Upper lobe of right lung (tissue), 1 donor: ENCODE measurements around the gene CAMTA1. TPM values are rescaled to one million over a fixed set of nuclear protein-coding genes. Genes with fewer than 3 reads are reported as not detected.

Experiments
- ATAC-seq: fragments of 200-7000 bp; cut with Tn5 transposase; one replicate; pipeline ENCODE4 v1.9.1; 2020; ENCODE audit warnings: mild to moderate bottlenecking, moderate library complexity
- DNase-seq: peaks from one replicate; pipeline ENCODE4 v3.0.0-alpha.2; 2020
- H3K27ac ChIP-seq: fragments of 200-600 bp; one replicate; pipeline ENCODE4 v1.8.0; 2022
- H3K27me3 ChIP-seq: fragments of 200-600 bp; one replicate; pipeline ENCODE4 v1.8.0; 2022; ENCODE audit warnings: mild to moderate bottlenecking
- H3K36me3 ChIP-seq: fragments of 200-600 bp; one replicate; pipeline ENCODE4 v1.8.0; 2022
- H3K4me1 ChIP-seq: fragments of 200-600 bp; one replicate; pipeline ENCODE4 v1.8.0; 2022
- H3K4me3 ChIP-seq: fragments of 200-600 bp; one replicate; pipeline ENCODE4 v1.8.0; 2022; ENCODE audit warnings: mild to moderate bottlenecking
- H3K9me3 ChIP-seq: fragments of 200-600 bp; one replicate; pipeline ENCODE4 v1.8.0; 2022
- intact Hi-C: fragments of 100-400 bp; cut with DNase I; formaldehyde crosslinking; loops from one replicate; pipeline ENCODE4 v1.11.0; 2022
- total RNA-seq: library from RNA; stranded (reverse); fragmentation: NEBNext Ultra II Directional; extraction: Animal tissue kit (Norgen Biotek cat#: 25700); gene quantifications from one replicate; pipeline ENCODE4 v1.2.1, GENCODE V29; 2021
- TF ChIP-seq, protein P1 (sequence below): fragments of 200-600 bp; IDR thresholded peaks from one replicate; pipeline ENCODE4 v1.8.0; 2022; ENCODE audit warnings: antibody characterized with exemption
- donor health status: DM: no; HTN: yes; CAD: no; lungs with severe emphysema.

The CAMTA1 gene
- total RNA-seq, 1 donor from 2014 or later: 63.4 TPM

- intact Hi-C loops: no loop called here
- DNase-seq (no peak), ATAC-seq (no peak)
- no peak overlapping the region for H3K27ac ChIP-seq
- no peaks in the 10 kb centered on the region for H3K27me3 ChIP-seq
- TF ChIP-seq, protein P1, sequence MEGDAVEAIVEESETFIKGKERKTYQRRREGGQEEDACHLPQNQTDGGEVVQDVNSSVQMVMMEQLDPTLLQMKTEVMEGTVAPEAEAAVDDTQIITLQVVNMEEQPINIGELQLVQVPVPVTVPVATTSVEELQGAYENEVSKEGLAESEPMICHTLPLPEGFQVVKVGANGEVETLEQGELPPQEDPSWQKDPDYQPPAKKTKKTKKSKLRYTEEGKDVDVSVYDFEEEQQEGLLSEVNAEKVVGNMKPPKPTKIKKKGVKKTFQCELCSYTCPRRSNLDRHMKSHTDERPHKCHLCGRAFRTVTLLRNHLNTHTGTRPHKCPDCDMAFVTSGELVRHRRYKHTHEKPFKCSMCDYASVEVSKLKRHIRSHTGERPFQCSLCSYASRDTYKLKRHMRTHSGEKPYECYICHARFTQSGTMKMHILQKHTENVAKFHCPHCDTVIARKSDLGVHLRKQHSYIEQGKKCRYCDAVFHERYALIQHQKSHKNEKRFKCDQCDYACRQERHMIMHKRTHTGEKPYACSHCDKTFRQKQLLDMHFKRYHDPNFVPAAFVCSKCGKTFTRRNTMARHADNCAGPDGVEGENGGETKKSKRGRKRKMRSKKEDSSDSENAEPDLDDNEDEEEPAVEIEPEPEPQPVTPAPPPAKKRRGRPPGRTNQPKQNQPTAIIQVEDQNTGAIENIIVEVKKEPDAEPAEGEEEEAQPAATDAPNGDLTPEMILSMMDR: no peak
- H3K36me3 ChIP-seq: no peaks in the 10 kb centered on the region
- no peaks in the 10 kb centered on the region for H3K4me1 ChIP-seq
- H3K4me3 ChIP-seq: no peak overlapping the region
- no peaks in the 10 kb centered on the region for H3K9me3 ChIP-seq
Measured at GRCh38 chr1:7582460-7582972, 797.3 kb downstream of the CAMTA1 start.

GRCh38 chr1:7583291-7584096, 798.2 kb downstream of the CAMTA1 start:
- TF ChIP-seq, protein P1: no peak
- intact Hi-C loops: no loop called here
- Histone ChIP-seq H3K27ac (no peak overlapping the region), H3K9me3 (no peaks in the 10 kb centered on the region), H3K4me1 (no peaks in the 10 kb centered on the region), H3K4me3 (no peak overlapping the region), H3K36me3 (no peaks in the 10 kb centered on the region), H3K27me3 (no peaks in the 10 kb centered on the region)
- DNase-seq: no peak
- no peak for ATAC-seq

- Histone ChIP-seq H3K4me1 (no peaks in the 10 kb centered on the region), H3K4me3 (no peak overlapping the region)
Measured at GRCh38 chr1:7584157-7584556, 798.9 kb downstream of the CAMTA1 start.

DNA sequence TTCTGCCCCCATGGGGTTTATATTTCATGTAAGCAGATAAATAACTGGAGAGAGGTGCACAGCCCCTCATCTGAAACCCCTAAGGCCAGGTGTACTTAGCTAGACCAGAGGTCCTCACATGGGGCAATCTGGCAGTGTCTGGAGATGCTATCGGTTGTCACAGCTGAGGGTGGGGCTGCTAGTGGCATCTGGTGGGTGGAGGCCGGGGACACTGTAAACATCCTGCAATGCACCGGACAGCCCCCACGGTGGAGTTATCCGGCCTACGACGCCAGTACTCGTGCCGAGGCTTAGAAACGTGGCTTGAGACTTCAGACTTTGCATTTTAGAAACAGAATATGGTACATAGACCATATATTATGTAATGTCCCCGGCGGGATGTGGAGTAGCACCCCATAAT, 799.4 kb downstream of the CAMTA1 start:
- Histone ChIP-seq H3K27ac (no peak overlapping the region), H3K36me3 (no peaks in the 10 kb centered on the region), H3K4me3 (no peak overlapping the region), H3K27me3 (no peaks in the 10 kb centered on the region), H3K9me3 (no peaks in the 10 kb centered on the region), H3K4me1 (no peaks in the 10 kb centered on the region)
- intact Hi-C loops: no loop called here
- no peak for DNase-seq
- TF ChIP-seq, protein P1: no peak
- no peak for ATAC-seq

More at GRCh38 chr1:7584157-7584556, 798.9 kb downstream of the CAMTA1 start:
- no peaks in the 10 kb centered on the region for H3K9me3 ChIP-seq
- intact Hi-C loops: no loop called here
- H3K27me3 ChIP-seq: no peaks in the 10 kb centered on the region
- TF ChIP-seq, protein P1: no peak
- ATAC-seq: no peak
- H3K36me3 ChIP-seq: no peaks in the 10 kb centered on the region
- peak; percentile 42 for DNase-seq
- no peak overlapping the region for H3K27ac ChIP-seq

GRCh38 chr1:7585216-7585907, 800.1 kb downstream of the CAMTA1 start:
- H3K27ac ChIP-seq: no peak overlapping the region
- H3K4me1 ChIP-seq: no peaks in the 10 kb centered on the region
- H3K4me3 ChIP-seq: no peak overlapping the region
- DNase-seq (peak; percentile 37), ATAC-seq (no peak)
- no peaks in the 10 kb centered on the region for H3K27me3 ChIP-seq
- TF ChIP-seq, protein P1: no peak
- intact Hi-C loops: no loop called here
- H3K36me3 ChIP-seq: no peaks in the 10 kb centered on the region
- H3K9me3 ChIP-seq: no peaks in the 10 kb centered on the region
